HG03045 (cell line): ENCODE data around the gene MYH7.
"Not testable (repeated sequence)": the region's sequence is repeated elsewhere in the genome, so short reads cannot be mapped to it uniquely, and the experiment has no call there.

Source experiments
- ATAC-seq: cut with Tn5 transposase; IDR thresholded peaks from one replicate; pipeline ENCODE4 v1.9.1; 2021; ENCODE audit warnings: mild to moderate bottlenecking, moderate library complexity; ENCODE audit not compliant: unreplicated experiment

The MYH7 gene

GRCh38 chr14:23388996-23389395 is 46.5 kb downstream of the MYH7 start:
- no peak for ATAC-seq

DNA sequence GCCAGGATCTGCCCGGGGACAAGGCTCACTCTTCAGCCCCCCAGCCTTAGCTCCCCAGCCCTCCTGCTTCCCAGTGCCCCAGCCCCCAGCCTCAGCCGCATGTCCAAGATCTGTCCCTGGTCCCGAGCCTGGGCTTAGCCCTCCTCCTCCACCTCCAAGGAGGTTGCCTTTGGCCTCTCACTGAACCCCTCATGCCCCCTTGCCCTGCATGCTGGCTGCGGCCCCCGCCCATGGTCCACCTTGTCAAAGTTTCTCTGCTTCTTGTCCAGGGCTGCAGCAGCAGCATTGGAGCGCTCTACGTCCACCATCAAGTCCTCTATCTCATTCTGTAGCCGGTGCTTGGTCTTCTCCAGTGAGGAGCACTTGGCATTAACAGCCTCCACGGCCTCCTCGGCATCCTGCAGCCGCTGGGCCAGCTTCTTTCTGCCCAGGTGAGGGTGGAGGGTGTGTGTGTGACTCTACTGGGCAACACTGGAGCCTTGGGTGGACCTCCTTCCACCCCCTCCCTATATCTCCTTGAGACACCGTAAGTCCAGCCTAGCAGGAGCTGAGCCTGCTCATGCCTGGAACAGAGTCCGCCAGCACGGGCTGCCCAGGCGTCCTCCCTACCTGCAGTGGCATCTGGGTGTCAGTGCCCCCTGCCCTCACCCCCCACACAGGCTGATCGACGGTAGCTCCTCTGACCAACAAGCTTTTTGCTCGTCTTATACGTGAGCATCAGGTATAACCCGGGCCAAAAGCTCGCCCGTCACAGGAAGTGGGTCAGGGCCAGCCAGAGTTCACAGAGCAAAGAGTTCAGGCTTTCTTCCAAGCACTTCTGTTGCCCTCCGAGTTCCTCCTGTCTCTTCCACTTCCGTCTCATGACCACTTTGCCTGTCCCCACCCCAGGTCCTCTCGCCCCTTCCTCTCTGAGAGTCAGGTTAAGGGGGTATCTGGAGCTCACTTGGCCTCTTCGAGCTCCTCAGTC is 47.3 kb downstream of the MYH7 start:
- no peak for ATAC-seq

- ATAC-seq, result no peak
These were observed 48.5 kb downstream of the MYH7 start for GRCh38 chr14:23386999-23387398.

- not testable (repeated sequence) for ATAC-seq
These were observed 49.2 kb downstream of the MYH7 start for GRCh38 chr14:23386266-23386657.

DNA sequence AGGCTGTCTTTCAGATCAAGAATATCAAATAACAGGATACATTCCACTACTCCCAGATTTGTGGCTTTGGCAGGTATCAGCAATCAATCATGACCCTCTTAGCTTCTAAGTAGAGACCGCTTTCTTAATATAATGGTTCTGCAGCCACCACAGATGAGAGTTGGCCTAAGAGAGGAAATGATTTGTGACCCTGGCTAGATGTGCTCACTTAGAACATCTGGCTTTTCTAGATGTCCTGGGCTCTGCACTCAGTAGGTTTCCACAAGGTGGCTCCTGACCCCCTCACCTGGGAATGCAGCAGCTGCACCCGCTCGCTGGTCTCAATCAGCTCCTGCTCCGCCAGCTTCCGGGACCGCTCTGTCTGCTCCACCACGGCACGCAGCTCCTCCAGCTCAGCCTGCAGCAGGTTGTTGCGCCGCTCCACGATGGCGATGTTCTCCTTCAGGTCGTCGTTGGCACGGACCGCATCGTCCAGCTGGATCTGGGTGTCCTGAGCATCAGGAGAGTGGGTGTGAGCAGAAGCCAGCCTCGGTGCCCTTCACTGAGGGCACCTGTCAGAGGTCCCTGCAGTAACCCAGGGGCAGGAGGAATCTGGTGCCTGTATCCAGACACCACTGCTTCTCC is 49.7 kb downstream of the MYH7 start:
- ATAC-seq, result no peak

DNA sequence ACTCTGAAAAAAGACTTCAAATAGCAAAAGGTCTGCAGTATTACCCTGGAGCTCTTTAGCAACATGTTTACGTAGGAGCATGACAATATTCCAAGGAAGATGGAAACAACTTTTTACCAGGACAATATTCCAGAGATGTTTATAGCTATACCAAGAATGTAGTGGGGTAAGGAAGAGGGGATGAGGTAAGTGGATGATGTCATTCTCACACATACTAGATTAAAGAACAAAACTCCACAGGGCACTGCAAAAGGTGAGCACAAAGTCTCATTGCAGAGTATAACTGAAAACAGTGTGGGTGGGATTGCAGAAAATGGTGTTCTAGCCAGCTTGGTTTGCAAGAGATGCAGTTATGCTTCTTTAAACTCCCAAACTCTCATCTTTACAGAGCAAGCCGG is 50.2 kb downstream of the MYH7 start:
- ATAC-seq, result no peak

DNA sequence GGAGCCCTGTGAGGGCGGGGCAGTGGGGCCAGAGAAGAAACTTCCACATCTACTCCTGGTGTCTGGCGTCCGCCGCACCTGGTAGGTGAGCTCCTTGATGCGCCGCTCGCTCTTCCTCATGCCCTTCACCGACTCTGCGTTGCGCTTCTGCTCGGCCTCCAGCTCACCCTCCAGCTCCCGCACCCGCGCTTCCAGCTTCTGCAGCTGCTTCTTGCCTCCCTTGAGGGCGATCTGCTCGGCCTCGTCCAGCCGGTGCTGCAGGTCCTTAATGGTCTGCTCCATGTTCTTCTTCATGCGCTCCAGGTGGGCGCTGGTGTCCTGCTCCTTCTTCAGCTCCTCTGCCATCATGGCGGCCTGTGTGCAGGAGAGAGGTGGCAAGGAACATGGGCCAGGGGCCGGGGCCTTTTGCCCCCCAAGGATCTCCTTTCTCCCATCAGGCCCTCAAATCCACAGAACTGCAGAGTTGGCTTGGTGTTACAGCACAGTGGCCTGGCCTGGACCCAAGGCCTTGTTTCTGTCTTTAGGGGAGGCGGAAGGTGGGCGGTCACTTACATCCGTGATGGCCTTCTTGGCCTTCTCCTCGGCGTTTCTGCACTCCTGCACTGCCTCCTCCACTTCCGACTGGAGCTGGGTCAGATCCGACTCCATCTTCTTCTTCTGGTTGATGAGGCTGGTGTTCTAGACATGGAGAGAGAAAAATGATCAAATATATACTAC is 50.9 kb downstream of the MYH7 start:
- ATAC-seq, result no peak

- ATAC-seq, result no peak
These were observed 52.6 kb downstream of the MYH7 start for GRCh38 chr14:23382731-23383440.

GRCh38 chr14:23382276-23382675 is 53.2 kb downstream of the MYH7 start:
- no peak for ATAC-seq

DNA sequence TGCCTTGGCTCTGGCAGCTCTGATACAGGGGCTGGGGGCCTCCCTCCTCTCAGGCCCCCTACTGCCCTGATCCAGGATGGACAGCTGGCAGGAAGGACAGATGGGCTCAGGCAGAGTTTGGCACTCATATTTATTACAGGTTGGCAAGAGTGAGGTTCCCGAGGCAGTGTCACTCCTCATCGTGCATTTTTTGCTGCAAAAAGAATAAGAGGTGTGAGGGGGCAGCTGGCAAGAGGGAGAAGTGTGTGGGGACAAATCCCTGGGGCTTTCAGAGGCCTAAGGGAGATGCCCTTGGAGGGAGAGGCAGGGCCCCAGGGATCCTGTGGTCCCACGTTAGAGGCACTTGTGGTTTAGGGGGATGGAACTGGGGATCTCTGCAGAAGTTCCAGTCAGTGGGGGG is 53.6 kb downstream of the MYH7 start:
- no peak for ATAC-seq

DNA sequence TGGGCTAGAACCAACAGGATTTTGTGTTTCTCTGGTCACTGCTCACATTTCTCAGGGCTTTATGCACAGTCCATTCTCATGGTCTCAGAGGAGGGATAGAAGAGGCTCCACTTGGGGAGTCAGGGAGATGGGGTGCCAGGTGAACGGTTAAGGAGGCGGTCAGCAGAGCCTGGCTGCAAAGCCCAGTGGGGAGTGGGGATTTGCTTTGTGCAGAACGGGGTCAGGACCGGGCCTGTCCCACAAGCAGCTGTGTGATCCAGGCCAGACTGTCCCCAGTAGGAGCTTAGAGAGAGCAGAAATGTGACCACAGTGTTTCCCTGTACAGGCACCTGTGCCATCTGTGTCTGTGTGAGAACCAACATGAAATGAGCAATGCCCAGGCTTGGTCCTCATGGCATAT is 54.5 kb downstream of the MYH7 start:
- no peak for ATAC-seq

DNA sequence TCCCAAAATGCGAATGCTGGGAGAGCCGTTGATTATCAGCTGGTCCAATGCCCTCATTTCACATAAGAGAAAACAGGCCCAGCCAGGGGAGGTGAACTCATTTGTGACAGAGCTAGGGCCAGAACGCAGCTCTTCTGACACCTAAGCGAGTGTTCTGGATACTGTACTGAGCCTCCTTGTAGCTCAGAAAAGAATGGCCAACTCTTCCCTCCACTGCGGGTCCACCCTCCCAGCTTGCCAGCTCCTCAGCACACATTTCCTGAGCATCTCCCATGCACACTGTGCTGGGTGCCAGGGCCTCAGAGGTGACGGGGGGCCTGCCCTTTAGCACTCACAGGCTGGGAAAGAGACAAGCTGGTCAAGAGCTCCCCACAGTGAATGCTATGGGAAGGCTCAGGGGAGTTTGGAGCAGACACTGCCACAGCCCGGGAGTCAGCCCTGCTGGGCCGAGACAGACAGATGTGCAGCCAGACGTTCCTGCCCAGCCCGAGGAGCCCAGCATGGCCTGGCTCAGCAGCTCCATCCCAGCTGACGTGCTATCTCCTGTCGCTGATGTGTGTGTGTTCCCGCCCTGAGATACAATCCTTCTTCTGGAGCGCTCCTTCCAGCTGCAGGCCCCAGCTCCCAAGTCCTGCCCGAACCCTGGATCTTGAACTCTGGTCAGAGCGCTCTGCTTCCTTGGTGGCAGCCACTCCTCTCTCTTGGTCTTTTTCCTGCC is 55.1 kb downstream of the MYH7 start:
- ATAC-seq, result no peak

DNA sequence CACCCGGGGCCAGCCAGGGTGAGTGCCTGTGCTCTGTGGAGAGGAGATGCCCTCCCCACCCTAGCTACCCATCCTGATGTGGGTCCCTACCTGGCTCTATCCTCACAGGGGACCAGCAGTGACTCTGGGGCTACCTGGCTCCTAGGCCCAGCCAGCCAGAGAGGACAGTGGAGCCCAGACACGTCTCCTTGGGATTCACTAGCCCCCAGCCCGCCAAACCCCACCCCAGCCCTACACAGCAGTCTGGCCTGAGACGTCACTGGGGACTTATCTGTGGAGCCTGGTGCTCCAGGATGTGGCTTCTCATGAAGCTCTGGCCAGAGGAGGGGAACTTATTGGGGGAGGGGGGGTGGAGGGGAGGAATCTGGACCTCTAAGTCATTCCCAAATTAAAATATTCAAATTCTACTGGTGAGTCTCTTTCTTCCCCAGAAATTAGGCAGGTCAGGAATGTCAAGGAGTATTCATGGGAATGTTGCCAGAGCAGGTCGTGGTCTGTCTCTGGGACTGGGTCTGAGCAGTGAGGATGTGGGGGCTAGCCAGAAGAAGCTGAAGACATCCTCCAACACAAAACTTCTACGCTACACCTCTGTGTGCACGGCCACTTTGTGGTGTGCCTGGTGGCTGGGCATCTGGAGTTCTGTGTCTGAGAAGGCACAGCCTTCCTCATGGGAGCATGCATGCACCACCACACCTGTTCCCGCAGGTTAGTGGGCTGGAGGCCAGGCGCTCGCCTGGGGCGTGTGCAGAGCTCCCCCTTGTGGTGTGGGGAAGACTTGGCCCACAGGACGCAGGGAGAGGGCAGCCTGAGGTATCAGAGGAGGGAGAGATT is 55.9 kb downstream of the MYH7 start:
- ATAC-seq, result no peak

DNA sequence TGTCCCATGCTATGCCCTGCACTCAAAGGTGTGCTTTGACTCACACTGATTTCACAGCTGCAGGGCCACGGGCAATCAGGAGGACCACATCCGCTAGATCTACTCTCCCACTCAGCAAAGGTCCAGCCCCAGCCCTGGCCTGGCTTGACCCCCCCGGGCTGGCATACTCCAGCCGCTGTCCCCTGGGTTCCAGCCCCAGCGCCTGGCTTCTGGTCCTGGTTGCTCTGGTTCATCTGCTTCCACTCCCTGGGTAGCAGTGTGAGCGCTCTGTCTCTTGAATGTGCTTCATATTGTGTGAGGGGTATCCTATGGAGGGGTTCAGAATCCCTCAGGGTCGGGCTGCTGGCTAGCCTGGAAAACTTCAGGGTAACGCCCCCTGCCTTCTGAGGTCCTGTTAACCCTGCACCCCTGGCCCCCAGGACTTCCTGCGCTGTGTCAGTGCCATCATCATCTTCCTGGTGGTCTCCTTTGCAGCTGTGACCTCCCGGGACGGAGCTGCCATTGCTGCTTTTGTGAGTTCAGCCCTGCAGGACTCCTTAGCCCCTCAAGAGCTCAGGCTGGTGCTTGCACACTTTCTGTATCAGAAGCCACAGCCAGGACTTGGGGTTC is 56.7 kb downstream of the MYH7 start:
- ATAC-seq, result no peak

GRCh38 chr14:23377573-23378563 is 57.6 kb downstream of the MYH7 start:
- ATAC-seq, result no peak

GRCh38 chr14:23377198-23377550 is 58.3 kb downstream of the MYH7 start:
- no peak for ATAC-seq

DNA sequence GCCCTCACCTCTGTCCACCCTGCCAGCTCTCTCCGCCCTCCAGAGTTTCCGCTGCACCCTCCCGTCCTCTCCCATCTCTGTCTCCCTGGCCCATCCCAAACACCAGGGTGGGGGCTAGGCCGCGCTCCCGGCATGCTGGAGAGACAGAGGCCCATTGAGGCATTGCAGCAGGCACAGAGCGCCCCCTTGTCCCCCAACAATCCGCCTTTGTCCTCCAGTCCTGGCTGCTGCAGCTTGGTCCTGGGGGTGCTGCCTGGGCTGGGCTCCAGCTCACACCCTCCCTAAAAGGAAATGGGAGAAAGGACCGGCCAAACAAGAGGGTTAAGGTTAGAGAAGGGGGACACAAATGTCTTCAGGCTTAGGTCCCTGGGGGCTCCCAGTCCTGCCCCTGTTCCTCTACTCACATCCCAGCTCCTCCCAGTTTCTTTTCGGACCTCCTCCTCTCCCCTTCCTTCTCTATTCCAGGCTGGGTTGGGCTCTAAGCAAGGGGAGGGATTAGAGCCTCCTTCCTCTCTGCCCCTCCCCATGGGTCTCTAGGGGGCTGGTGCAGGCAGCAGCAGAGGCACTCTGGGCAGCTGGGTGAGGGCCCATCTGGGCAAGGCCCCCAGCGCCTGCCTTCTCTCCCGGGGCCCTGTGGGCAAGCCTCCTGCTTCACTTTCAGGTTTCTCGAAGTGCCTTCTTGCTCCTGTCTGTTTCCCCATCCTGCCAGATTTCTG is 58.8 kb downstream of the MYH7 start, which contains the start of gene CMTM5:
TSS of gene CMTM5 (plus strand) at position 565 of the 716 bp plus-strand sequence. CDS start 206 bp downstream, outside the sequence.
- no peak for ATAC-seq
